Measurements from ENCODE around the gene HACD2.

HACD2 gene

GRCh38 chr3:123586968-123587367 lies 2.1 kb upstream of the HACD2 start:
- no peak for TF ChIP-seq CTCF (conservative IDR thresholded peaks at IDR 0.05; ENCODE audit: control insufficient read depth, insufficient read depth, low read depth, low read length)
- DNase-seq (ENCODE audit: low read depth) = no peak
- H3K4me3 ChIP-seq (ENCODE audit: control insufficient read depth, low read depth, low read length) = peak overlapping the region; percentile 96

GRCh38 chr3:123586131-123586530 lies 1.3 kb upstream of the HACD2 start:
- no peak for TF ChIP-seq CTCF (conservative IDR thresholded peaks at IDR 0.05; ENCODE audit: control insufficient read depth, insufficient read depth, low read depth, low read length)
- H3K4me3 ChIP-seq (ENCODE audit: control insufficient read depth, low read depth, low read length) = peak overlapping the region; percentile 96
- peak; percentile 48 for DNase-seq (ENCODE audit: low read depth)

DNA sequence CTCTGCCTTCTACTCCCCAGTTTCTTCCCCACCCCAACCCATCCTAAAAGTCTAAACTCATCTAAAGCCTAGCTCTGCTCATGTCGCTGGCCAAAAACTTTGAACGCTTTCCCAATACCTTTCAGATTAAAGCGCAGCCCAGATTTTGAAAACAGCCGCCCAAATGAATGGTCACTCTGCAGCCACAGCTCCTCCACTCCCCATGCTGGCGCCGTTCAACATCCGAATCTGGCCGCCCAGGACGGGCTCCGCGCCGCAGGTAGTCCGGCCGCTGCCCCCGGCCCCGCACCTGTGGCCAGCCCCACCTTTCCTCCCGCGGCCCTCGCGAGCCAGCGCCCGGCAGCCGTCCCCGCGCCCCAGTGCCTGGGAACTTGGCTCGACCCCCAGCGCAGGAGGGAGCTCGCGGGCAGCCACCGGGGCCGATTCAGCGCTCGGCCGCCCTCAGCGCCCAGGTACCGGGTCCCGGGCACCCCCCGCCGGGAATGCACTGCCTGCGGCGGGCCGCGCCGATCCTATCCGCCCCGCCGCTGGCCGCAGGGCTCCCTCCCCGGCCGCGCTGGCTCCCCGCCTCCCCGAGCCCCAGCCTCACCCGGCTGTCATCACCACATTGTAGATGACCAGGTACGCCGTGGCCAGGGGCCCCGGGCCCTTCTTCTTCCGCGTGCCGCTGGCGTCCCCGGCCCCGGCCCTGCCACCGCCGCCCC lies 417 bp downstream of the HACD2 start:
- DNase-seq (ENCODE audit: low read depth) = peak; percentile 19
- peak overlapping the region; percentile 96 for H3K4me3 ChIP-seq (ENCODE audit: control insufficient read depth, low read depth, low read length)

GRCh38 chr3:123583561-123583960 lies 1.3 kb downstream of the HACD2 start:
- DNase-seq (ENCODE audit: low read depth) = no peak
- no peak for TF ChIP-seq CTCF (conservative IDR thresholded peaks at IDR 0.05; ENCODE audit: control insufficient read depth, insufficient read depth, low read depth, low read length)
- peak overlapping the region; percentile 96 for H3K4me3 ChIP-seq (ENCODE audit: control insufficient read depth, low read depth, low read length)

More for the DNA sequence above, 417 bp downstream of the HACD2 start:
- no peak for TF ChIP-seq CTCF (conservative IDR thresholded peaks at IDR 0.05; ENCODE audit: control insufficient read depth, insufficient read depth, low read depth, low read length)

DNA sequence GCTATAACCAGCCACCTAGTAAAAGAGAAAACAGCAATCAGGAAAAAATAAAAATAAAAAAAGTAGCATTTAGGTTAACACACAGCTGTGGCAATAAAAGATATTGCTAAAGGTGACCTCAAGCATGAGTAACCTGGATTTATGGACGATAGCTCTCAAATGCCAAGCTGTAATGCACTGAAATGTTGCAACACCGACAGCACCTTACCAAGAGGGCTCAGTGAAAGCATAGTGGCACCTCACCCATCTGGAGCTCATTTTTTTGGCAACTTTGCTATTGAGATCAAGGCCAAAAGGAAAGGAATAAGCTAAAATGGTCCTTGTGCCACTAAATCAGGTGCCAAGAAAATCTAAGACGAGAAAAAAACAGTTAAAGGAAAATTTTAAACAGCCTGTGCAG lies 2.5 kb downstream of the HACD2 start:
- DNase-seq (ENCODE audit: low read depth) = peak; percentile 9
- no peak for TF ChIP-seq CTCF (conservative IDR thresholded peaks at IDR 0.05; ENCODE audit: control insufficient read depth, insufficient read depth, low read depth, low read length)
- H3K4me3 ChIP-seq (ENCODE audit: control insufficient read depth, low read depth, low read length) = no peak overlapping the region

DNA sequence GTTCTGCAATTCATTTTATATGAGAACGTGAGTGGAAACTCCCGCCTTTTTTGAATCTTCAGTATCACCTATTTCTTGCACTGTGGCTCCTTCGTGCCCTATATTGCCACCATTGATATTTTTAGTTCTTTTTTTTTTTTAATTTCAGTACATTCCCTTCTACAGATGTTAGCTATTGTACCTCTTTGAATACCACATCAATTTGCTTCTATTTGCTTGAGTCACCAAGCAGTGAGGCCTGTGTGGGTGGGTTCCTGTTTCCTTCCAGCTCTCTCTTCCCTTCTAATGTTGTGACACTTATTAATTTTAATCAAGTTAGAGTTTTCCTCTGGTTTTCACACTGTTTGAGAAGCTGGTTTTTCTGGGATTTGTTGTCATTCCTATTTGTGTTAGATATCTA lies 8.7 kb downstream of the HACD2 start:
- no peak for TF ChIP-seq CTCF (conservative IDR thresholded peaks at IDR 0.05; ENCODE audit: control insufficient read depth, insufficient read depth, low read depth, low read length)
- no peak overlapping the region for H3K4me3 ChIP-seq (ENCODE audit: control insufficient read depth, low read depth, low read length)
- peak; percentile 53 for DNase-seq (ENCODE audit: low read depth)

Data from fibroblast of mammary gland (primary cell).